ENCODE measurements around the gene PRICKLE1.

The PRICKLE1 gene

DNA sequence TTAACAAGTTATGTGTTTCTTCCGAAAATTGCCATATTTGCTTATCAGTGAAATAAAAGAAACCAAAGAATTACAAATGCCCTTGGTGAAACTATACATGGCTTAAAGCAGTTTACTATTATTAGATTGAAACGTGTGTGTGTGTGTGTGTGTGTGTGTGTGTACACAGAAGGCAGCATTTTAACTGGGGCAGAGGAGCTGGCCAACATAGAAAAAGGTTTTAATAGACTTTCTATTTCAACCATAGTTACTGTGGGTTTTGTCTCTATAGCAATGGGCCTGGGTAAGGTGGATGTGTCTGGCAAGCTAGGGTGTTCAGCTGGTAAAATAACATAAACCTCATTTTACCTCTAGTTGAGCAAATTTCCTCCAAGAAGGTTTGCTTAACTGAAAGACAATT is 6.5 kb downstream of the PRICKLE1 start:
- TF ChIP-seq TAF1 (IDR thresholded peaks at IDR 0.05; ENCODE audit: borderline replicate concordance, insufficient read depth, low read length) (no peak), POLR2AphosphoS5 (IDR thresholded peaks at IDR 0.05; ENCODE audit: low read depth, low read length) (no peak), FOXP2 (optimal IDR thresholded peaks at IDR 0.05; ENCODE audit: borderline replicate concordance, extremely low read depth, extremely low read length, insufficient read depth) (no peak), SIN3A (IDR thresholded peaks at IDR 0.05; ENCODE audit: borderline replicate concordance, insufficient read depth, low read length) (no peak)
- TF ChIP-seq, protein P1, sequence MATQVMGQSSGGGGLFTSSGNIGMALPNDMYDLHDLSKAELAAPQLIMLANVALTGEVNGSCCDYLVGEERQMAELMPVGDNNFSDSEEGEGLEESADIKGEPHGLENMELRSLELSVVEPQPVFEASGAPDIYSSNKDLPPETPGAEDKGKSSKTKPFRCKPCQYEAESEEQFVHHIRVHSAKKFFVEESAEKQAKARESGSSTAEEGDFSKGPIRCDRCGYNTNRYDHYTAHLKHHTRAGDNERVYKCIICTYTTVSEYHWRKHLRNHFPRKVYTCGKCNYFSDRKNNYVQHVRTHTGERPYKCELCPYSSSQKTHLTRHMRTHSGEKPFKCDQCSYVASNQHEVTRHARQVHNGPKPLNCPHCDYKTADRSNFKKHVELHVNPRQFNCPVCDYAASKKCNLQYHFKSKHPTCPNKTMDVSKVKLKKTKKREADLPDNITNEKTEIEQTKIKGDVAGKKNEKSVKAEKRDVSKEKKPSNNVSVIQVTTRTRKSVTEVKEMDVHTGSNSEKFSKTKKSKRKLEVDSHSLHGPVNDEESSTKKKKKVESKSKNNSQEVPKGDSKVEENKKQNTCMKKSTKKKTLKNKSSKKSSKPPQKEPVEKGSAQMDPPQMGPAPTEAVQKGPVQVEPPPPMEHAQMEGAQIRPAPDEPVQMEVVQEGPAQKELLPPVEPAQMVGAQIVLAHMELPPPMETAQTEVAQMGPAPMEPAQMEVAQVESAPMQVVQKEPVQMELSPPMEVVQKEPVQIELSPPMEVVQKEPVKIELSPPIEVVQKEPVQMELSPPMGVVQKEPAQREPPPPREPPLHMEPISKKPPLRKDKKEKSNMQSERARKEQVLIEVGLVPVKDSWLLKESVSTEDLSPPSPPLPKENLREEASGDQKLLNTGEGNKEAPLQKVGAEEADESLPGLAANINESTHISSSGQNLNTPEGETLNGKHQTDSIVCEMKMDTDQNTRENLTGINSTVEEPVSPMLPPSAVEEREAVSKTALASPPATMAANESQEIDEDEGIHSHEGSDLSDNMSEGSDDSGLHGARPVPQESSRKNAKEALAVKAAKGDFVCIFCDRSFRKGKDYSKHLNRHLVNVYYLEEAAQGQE (IDR thresholded peaks at IDR 0.05; ENCODE audit: insufficient read depth in 1 of 2, low read depth in 2 of 2, low read length in 2 of 2): no peak

GRCh38 chr12:42582498-42582897 is 7.0 kb downstream of the PRICKLE1 start:
- TF ChIP-seq POLR2AphosphoS5 (IDR thresholded peaks at IDR 0.05; ENCODE audit: low read depth, low read length) (no peak), FOXP2 (optimal IDR thresholded peaks at IDR 0.05; ENCODE audit: borderline replicate concordance, extremely low read depth, extremely low read length, insufficient read depth) (no peak), TAF1 (IDR thresholded peaks at IDR 0.05; ENCODE audit: borderline replicate concordance, insufficient read depth, low read length) (no peak), SIN3A (IDR thresholded peaks at IDR 0.05; ENCODE audit: borderline replicate concordance, insufficient read depth, low read length) (no peak)
- TF ChIP-seq, protein P1 (IDR thresholded peaks at IDR 0.05; ENCODE audit: insufficient read depth in 1 of 2, low read depth in 2 of 2, low read length in 2 of 2): no peak

GRCh38 chr12:42582050-42582449 is 7.5 kb downstream of the PRICKLE1 start:
- TF ChIP-seq FOXP2 (optimal IDR thresholded peaks at IDR 0.05; ENCODE audit: borderline replicate concordance, extremely low read depth, extremely low read length, insufficient read depth) (no peak), TAF1 (IDR thresholded peaks at IDR 0.05; ENCODE audit: borderline replicate concordance, insufficient read depth, low read length) (no peak), SIN3A (IDR thresholded peaks at IDR 0.05; ENCODE audit: borderline replicate concordance, insufficient read depth, low read length) (no peak), POLR2AphosphoS5 (IDR thresholded peaks at IDR 0.05; ENCODE audit: low read depth, low read length) (no peak)
- TF ChIP-seq, protein P1 (IDR thresholded peaks at IDR 0.05; ENCODE audit: insufficient read depth in 1 of 2, low read depth in 2 of 2, low read length in 2 of 2): no peak

DNA sequence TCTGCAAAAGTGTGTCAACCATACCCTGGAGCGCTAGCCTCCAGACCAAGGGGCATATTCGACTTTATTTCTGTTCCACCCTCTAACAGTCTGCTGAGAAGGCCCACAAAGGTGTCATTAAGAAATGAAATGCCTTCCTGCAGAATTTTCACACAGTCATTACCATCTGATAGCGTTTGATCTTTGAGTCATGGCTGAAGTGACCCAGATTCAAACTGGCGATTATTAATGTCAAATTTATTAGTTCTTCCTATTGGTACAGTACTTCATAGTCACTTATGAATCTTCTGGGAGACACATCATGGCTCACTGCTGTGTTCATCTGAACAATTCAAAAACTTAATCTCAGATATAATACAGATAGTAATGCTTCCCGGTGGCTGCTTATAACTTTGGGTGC is 13.2 kb downstream of the PRICKLE1 start:
- no peak for TF ChIP-seq SIN3A (IDR thresholded peaks at IDR 0.05; ENCODE audit: borderline replicate concordance, insufficient read depth, low read length)
- TF ChIP-seq POLR2AphosphoS5 (IDR thresholded peaks at IDR 0.05; ENCODE audit: low read depth, low read length): no peak
- no peak for TF ChIP-seq FOXP2 (optimal IDR thresholded peaks at IDR 0.05; ENCODE audit: borderline replicate concordance, extremely low read depth, extremely low read length, insufficient read depth)
- TF ChIP-seq TAF1 (IDR thresholded peaks at IDR 0.05; ENCODE audit: borderline replicate concordance, insufficient read depth, low read length): no peak
- TF ChIP-seq, protein P1 (IDR thresholded peaks at IDR 0.05; ENCODE audit: insufficient read depth in 1 of 2, low read depth in 2 of 2, low read length in 2 of 2): no peak

- no peak for TF ChIP-seq POLR2AphosphoS5 (IDR thresholded peaks at IDR 0.05; ENCODE audit: low read depth, low read length)
Measured at GRCh38 chr12:42575717-42576116, 13.8 kb downstream of the PRICKLE1 start.
